ENCODE results near the gene NTN4.

DNA sequence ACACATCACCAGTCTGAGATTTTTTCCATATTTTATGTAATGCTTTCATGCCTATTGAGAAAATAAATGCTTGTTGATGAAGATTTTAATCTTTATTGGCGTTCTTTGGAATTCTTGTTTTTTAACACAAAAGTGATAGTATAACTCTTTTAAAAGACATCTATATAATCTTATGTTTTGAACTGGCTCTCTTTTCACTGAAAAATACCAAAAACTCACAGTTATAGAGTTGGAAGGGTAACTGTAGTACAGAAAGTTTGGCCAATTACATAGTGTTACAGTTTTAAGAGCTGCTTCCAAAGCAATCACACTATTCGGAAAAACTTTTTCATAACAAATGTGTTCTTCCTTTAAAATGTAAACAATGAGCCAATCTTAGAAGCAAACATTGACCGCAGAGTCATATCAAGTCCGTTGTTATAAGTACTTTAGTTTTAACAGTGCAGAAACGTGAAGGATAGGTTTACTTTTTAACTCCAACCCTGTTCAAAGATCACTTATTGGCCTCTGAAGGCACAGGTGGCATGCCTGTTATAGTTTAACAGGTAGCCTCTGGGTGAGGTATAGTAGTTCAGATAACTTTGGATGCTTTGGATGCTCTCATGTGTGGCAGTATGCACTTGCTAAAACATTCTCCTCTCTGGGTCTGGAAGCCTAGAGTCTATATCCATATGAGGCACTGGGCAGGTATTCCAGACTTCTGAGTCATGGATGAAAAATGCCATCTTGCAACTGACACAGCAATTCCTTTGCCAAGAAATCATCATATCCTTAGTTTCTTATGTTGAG lies 12.1 kb upstream of the NTN4 start:
- TF ChIP-seq, protein P1, sequence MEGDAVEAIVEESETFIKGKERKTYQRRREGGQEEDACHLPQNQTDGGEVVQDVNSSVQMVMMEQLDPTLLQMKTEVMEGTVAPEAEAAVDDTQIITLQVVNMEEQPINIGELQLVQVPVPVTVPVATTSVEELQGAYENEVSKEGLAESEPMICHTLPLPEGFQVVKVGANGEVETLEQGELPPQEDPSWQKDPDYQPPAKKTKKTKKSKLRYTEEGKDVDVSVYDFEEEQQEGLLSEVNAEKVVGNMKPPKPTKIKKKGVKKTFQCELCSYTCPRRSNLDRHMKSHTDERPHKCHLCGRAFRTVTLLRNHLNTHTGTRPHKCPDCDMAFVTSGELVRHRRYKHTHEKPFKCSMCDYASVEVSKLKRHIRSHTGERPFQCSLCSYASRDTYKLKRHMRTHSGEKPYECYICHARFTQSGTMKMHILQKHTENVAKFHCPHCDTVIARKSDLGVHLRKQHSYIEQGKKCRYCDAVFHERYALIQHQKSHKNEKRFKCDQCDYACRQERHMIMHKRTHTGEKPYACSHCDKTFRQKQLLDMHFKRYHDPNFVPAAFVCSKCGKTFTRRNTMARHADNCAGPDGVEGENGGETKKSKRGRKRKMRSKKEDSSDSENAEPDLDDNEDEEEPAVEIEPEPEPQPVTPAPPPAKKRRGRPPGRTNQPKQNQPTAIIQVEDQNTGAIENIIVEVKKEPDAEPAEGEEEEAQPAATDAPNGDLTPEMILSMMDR (IDR thresholded peaks at IDR 0.05; ENCODE audit: low read length): no peak
- TF ChIP-seq EZH2 (IDR thresholded peaks at IDR 0.05; ENCODE audit: borderline replicate concordance, low read length): no peak

Data from OCI-LY1 (cell line).